ENCODE measurements around the gene MAGI2.

- no peak for TF ChIP-seq CTCF (IDR thresholded peaks at IDR 0.05)
- TF ChIP-seq POLR2A (IDR thresholded peaks at IDR 0.05) = no peak
Observed at GRCh38 chr7:78704504-78704903, 749.0 kb downstream of the MAGI2 start.

All from esophagus squamous epithelium (tissue), 4 donors.